Mesenchymal stem cell (in vitro differentiated cells and primary cell): ENCODE data around the gene KRTAP10-8.

Experiments
- DNase-seq: peaks from one replicate; pipeline ENCODE4 v3.0.0-alpha.2; 2013
- H2AFZ ChIP-seq: one replicate; pipeline ENCODE4 v1.6.1; 2013; ENCODE audit warnings: low read depth, mild to moderate bottlenecking, control low read depth, inconsistent platforms, low read length, moderate library complexity
- H2AK5ac ChIP-seq: 2 replicates; pipeline ENCODE4 v1.6.1; 2013; ENCODE audit warnings: low read length, moderate library complexity, mild to moderate bottlenecking, inconsistent platforms; ENCODE audit not compliant: severe bottlenecking
- H2BK120ac ChIP-seq: one replicate; pipeline ENCODE4 v1.6.1; 2013; ENCODE audit warnings: low read depth, mild to moderate bottlenecking, inconsistent platforms, low read length, moderate library complexity
- H2BK12ac ChIP-seq, 2 experiments: one replicate each; pipeline ENCODE4 v1.6.1; 2013; ENCODE audit warnings: inconsistent platforms in 2 of 2, low read length in 2 of 2, mild to moderate bottlenecking in 2 of 2, moderate library complexity in 2 of 2, control low read depth in 1 of 2
- H2BK15ac ChIP-seq: one replicate; pipeline ENCODE4 v1.6.1; 2013; ENCODE audit warnings: mild to moderate bottlenecking, low read depth, inconsistent platforms; ENCODE audit not compliant: poor library complexity, severe bottlenecking
- H2BK5ac ChIP-seq: 2 replicates; pipeline ENCODE4 v1.6.1; 2013; ENCODE audit warnings: low read depth, mild to moderate bottlenecking, low read length, control low read depth, inconsistent platforms; ENCODE audit not compliant: poor library complexity, severe bottlenecking
- H3K14ac ChIP-seq, 2 experiments: one replicate each; pipeline ENCODE4 v1.6.1; 2013; ENCODE audit warnings: inconsistent platforms in 2 of 2, low read length in 2 of 2, control low read depth in 1 of 2, mild to moderate bottlenecking in 1 of 2, moderate library complexity in 1 of 2
- H3K18ac ChIP-seq, 2 experiments: one replicate each; pipeline ENCODE4 v1.6.1; 2013; ENCODE audit warnings: inconsistent platforms in 2 of 2, low read length in 2 of 2, control low read depth in 1 of 2, low read depth in 1 of 2, mild to moderate bottlenecking in 1 of 2
- H3K23ac ChIP-seq, 2 experiments: one replicate each; pipeline ENCODE4 v1.6.1; 2013; ENCODE audit warnings: inconsistent platforms in 2 of 2, low read length in 2 of 2, mild to moderate bottlenecking in 2 of 2, moderate library complexity in 2 of 2, control low read depth in 1 of 2
- H3K27ac ChIP-seq: 2 replicates; pipeline ENCODE4 v1.5.1; 2013; ENCODE audit warnings: mild to moderate bottlenecking, moderate library complexity, low read length, control low read depth, inconsistent platforms; ENCODE audit not compliant: poor library complexity, severe bottlenecking
- H3K27me3 ChIP-seq, 2 experiments: 2 replicates each; pipeline versions ENCODE4 v1.6.1 to v1.7.0; 2013; ENCODE audit warnings: low read length in 2 of 2, mild to moderate bottlenecking in 2 of 2, moderate library complexity in 2 of 2, control low read depth in 1 of 2, inconsistent platforms in 1 of 2; ENCODE audit not compliant: control insufficient read depth in 1 of 2, insufficient read depth in 1 of 2
- H3K36me3 ChIP-seq, 2 experiments: 2 replicates each; pipeline versions ENCODE4 v1.6.1 to v1.7.0; 2013; ENCODE audit warnings: low read length in 2 of 2, control low read depth in 1 of 2, inconsistent platforms in 1 of 2, low read depth in 1 of 2, mild to moderate bottlenecking in 1 of 2; ENCODE audit not compliant: insufficient read depth in 2 of 2, control insufficient read depth in 1 of 2
- H3K4ac ChIP-seq, 2 experiments: one replicate each; pipeline ENCODE4 v1.6.1; 2013; ENCODE audit warnings: inconsistent platforms in 2 of 2, low read length in 2 of 2, mild to moderate bottlenecking in 2 of 2, moderate library complexity in 2 of 2, control low read depth in 1 of 2, low read depth in 1 of 2
- H3K4me1 ChIP-seq: 2 replicates; pipeline ENCODE4 v1.6.1; 2013; ENCODE audit warnings: low read depth, low read length, control low read depth; ENCODE audit not compliant: control insufficient read depth, insufficient read depth
- H3K4me2 ChIP-seq: 2 replicates; pipeline ENCODE4 v1.6.1; 2013; ENCODE audit warnings: low read length, mild to moderate bottlenecking, inconsistent platforms; ENCODE audit not compliant: poor library complexity, severe bottlenecking
- H3K4me3 ChIP-seq, 2 experiments: 2 replicates each; pipeline versions ENCODE4 v1.5.1 to v1.7.0; 2013; ENCODE audit warnings: low read length in 2 of 2, mild to moderate bottlenecking in 2 of 2, control low read depth in 1 of 2, low read depth in 1 of 2; ENCODE audit not compliant: insufficient read depth in 1 of 2
- H3K79me1 ChIP-seq: replicated peaks from 2 replicates; pipeline ENCODE4 v1.6.1; 2013; ENCODE audit warnings: mild to moderate bottlenecking, control low read depth, low read length, inconsistent platforms; ENCODE audit not compliant: poor library complexity, severe bottlenecking
- H3K9ac ChIP-seq: 2 replicates; pipeline ENCODE4 v1.7.0; 2013; ENCODE audit warnings: mild to moderate bottlenecking, low read length, moderate library complexity
- H3K9me3 ChIP-seq: 2 replicates; pipeline ENCODE4 v1.7.0; 2013; ENCODE audit warnings: mild to moderate bottlenecking, low read length; ENCODE audit not compliant: control insufficient read depth
- H4K8ac ChIP-seq: one replicate; pipeline ENCODE4 v1.6.1; 2013; ENCODE audit warnings: inconsistent platforms, mild to moderate bottlenecking, low read length, moderate library complexity
- H4K91ac ChIP-seq: one replicate; pipeline ENCODE4 v1.6.1; 2013; ENCODE audit warnings: mild to moderate bottlenecking, low read length, inconsistent platforms
- WGBS: methylation state at CpG from one replicate; pipeline ENCODE4 v1.1.7; 2013; ENCODE audit warnings: mixed read lengths; 5-methylcytosine and 5-hydroxymethylcytosine counted together

KRTAP10-8 gene

GRCh38 chr21:44595524-44595923, 16.4 kb upstream of the KRTAP10-8 start:
- H3K4me2 ChIP-seq = no peak overlapping the region
- H3K9ac ChIP-seq = no peak overlapping the region
- H3K14ac ChIP-seq = no peak overlapping the region
- H3K9me3 ChIP-seq = peaks cover 3% of the 10 kb centered on the region
- no peak overlapping the region for H3K18ac ChIP-seq
- no peak overlapping the region for H2BK15ac ChIP-seq
- H3K27ac ChIP-seq = no peak overlapping the region
- no peak for DNase-seq
- WGBS = 77% methylated on average over 4 of the region's 6 CpGs
- no peak overlapping the region for H2BK12ac ChIP-seq
- H3K4ac ChIP-seq = no peak overlapping the region
- no peak overlapping the region for H2BK120ac ChIP-seq
- H3K23ac ChIP-seq = no peak overlapping the region
- no peak overlapping the region for H3K4me3 ChIP-seq
- no peaks in the 10 kb centered on the region for H3K4me1 ChIP-seq
- no peak overlapping the region for H4K91ac ChIP-seq
- no peak overlapping the region for H2BK5ac ChIP-seq
- no peaks in the 10 kb centered on the region for H3K36me3 ChIP-seq
- H3K27me3 ChIP-seq = peaks cover 33 to 47% of the 10 kb centered on the region in 2 experiments
- no peak overlapping the region for H4K8ac ChIP-seq
- H2AFZ ChIP-seq = no peak overlapping the region
- no peak overlapping the region for H2AK5ac ChIP-seq
- H3K79me1 ChIP-seq = no peaks in the 10 kb centered on the region

GRCh38 chr21:44596068-44596725, 15.7 kb upstream of the KRTAP10-8 start:
- no peak overlapping the region for H2AK5ac ChIP-seq
- 79% methylated on average over 8 of the region's 9 CpGs for WGBS
- H4K91ac ChIP-seq = no peak overlapping the region
- no peaks in the 10 kb centered on the region for H3K79me1 ChIP-seq
- H2BK120ac ChIP-seq = no peak overlapping the region
- H3K4me1 ChIP-seq = no peaks in the 10 kb centered on the region
- H2BK12ac ChIP-seq = no peak overlapping the region
- DNase-seq = no peak
- peaks cover 3% of the 10 kb centered on the region for H3K9me3 ChIP-seq
- no peak overlapping the region for H3K4me2 ChIP-seq
- no peaks in the 10 kb centered on the region for H3K36me3 ChIP-seq
- no peak overlapping the region for H3K4ac ChIP-seq
- H2AFZ ChIP-seq = no peak overlapping the region
- no peak overlapping the region for H2BK15ac ChIP-seq
- H3K23ac ChIP-seq = no peak overlapping the region
- no peak overlapping the region for H3K9ac ChIP-seq
- no peak overlapping the region for H2BK5ac ChIP-seq
- H3K4me3 ChIP-seq = no peak overlapping the region
- H3K18ac ChIP-seq = no peak overlapping the region
- H3K27ac ChIP-seq = no peak overlapping the region
- H3K14ac ChIP-seq = no peak overlapping the region
- peaks cover 28 to 47% of the 10 kb centered on the region in 2 experiments for H3K27me3 ChIP-seq
- no peak overlapping the region for H4K8ac ChIP-seq

- Histone ChIP-seq H3K27ac (no peak overlapping the region), H3K14ac (no peak overlapping the region), H3K18ac (no peak overlapping the region), H2AFZ (no peak overlapping the region), H4K91ac (no peak overlapping the region), H3K4me1 (no peaks in the 10 kb centered on the region), H3K23ac (no peak overlapping the region), H4K8ac (no peak overlapping the region), H3K4me2 (no peak overlapping the region), H2BK15ac (no peak overlapping the region), H2BK5ac (no peak overlapping the region), H2BK12ac (no peak overlapping the region), H2AK5ac (no peak overlapping the region), H3K9me3 (peaks cover 3% of the 10 kb centered on the region), H3K36me3 (no peaks in the 10 kb centered on the region), H3K79me1 (no peaks in the 10 kb centered on the region), H3K4me3 (no peak overlapping the region), H3K9ac (no peak overlapping the region), H3K27me3 (peaks cover 19 to 44% of the 10 kb centered on the region in 2 experiments), H3K4ac (no peak overlapping the region), H2BK120ac (no peak overlapping the region)
- WGBS = 63% methylated on average over 11 of the region's 11 CpGs
- no peak for DNase-seq
These were observed 13.8 kb upstream of the KRTAP10-8 start for GRCh38 chr21:44598061-44598460.

- Histone ChIP-seq H2AK5ac (no peak overlapping the region), H3K9me3 (peaks cover 3% of the 10 kb centered on the region), H3K4me1 (no peaks in the 10 kb centered on the region), H2BK15ac (no peak overlapping the region), H4K91ac (no peak overlapping the region), H3K9ac (no peak overlapping the region), H3K14ac (no peak overlapping the region), H3K36me3 (no peaks in the 10 kb centered on the region), H3K79me1 (no peaks in the 10 kb centered on the region), H3K27ac (no peak overlapping the region), H3K4me3 (no peak overlapping the region), H4K8ac (no peak overlapping the region), H3K4me2 (no peak overlapping the region), H3K23ac (no peak overlapping the region), H3K27me3 (peaks cover 5 to 32% of the 10 kb centered on the region in 2 experiments), H2BK12ac (no peak overlapping the region), H2BK120ac (no peak overlapping the region), H3K4ac (no peak overlapping the region), H2BK5ac (no peak overlapping the region), H2AFZ (no peak overlapping the region), H3K18ac (no peak overlapping the region)
- DNase-seq = no peak
- WGBS = 92% methylated on average over 8 of the region's 8 CpGs
These were observed 12.4 kb upstream of the KRTAP10-8 start for GRCh38 chr21:44599264-44600029.
